Measurements from ENCODE around the gene CBX1.

CBX1 gene

DNA sequence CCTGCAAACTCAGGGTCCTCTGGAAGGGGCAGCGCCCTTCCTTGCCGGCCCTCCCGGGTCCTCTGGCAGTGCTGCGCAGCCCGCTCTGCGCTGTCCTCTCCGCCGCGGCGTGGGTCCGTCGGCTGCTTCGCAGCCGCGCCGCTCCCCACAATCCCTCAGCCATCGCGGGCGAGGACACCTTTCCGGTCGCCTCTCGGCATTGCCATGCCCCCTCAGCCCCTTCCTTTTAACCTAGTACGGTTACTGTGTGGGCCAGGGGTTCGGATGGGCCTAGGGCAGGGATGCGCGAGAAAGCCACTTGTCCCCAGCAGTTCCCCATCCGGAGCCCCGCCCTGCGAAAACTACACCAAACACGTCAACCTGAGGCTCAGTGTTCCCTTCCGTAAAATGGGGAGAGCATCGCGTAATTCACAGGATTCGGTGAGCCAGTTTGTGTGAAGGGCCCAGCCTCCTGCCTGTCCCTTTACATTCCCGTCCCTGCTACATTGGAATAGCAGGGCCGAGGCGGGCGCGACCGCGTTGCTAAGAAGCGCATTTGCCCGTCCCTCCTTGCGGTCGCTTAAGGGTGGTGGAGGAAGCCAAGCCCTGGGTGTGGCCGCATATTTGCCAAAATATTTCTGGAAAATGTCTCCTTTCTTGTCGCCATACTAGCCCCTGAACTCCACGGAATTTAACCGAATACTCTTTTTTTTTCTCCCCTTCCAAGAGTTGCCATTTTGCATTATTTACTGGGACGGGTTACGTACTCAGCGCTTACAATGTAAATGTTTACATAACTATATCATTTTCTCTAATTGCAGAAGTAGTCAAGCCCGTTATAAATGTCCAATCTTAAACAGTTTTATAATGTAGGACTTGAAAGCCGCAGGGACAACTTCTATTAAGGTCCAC lies 76.9 kb downstream of the CBX1 start:
- DNase-seq, result peak; percentile 59

DNA sequence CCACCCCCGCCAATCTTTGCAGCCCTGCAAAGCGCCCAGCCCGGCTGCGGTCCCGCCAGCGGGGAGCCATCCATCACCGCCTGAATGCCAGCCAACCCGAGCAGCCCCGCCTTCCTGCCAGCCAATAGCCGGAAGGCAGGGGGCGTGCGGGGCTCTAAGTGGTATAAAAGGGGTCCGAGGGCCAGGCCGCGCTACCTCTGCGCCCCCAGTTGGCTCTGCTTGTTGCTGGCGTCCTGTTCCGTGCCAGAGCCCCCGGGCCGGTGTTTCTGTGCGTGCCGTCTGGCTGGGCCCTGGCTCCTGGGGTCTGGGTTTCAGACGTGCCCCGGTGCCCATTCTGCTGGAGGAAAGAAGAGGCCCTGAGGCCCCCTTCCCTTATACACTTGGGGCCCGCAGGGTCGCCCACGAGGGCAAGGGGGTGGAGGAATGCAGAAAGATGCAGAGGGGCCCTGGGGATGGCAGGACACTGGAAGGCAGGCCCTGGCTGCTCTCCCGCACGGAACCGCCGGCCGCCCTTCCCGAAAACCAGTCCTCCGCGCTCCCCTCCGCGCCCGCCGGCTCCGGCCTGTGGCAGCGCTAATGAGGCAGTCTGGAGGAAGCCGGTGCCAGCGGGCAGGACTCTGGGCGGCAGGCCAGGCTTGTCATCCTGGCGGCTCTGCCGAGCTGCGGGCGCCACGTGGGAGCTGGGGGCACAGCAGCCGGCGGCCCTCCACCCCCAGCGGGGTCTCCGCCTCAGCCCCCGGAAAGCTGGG lies 77.7 kb downstream of the CBX1 start:
- DNase-seq, result peak; percentile 49

DNA sequence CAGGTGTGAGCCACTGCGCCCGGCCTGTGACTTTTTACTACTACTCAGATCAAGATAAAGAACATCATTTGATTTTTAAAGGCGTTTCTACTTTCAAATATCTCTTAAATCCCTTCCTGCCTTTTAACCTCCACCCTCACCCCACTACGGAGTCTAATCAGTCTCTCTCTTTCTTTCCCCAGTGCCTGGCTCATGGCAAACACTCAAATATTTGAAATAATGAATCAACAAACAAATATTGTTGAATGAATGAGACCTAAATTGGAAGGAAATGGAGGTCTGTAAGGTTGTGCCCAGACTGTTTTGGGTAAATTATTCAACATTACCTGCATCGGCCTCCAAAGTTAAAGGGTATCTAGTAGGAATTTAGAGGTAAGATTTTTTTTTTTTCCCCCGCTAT lies 78.4 kb downstream of the CBX1 start:
- no peak for DNase-seq

DNA sequence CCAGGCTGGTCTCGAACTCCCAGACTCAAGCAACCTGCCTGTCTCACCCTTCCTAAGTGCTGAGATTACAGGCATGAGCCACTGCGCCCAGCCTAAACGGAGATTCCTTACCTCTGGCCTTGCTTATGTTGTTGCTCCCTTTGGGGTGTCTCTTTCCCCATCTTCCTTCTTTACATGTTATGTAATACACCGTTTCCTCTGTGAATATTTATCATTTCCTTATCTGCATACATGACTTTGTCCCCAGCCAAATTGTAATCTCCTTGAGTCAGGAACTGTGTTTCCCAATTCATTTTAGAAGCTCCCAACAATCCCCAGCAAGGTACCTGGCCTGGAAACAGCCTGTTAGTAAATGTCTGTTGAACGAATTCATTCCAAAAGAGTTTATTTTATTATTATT lies 79.3 kb downstream of the CBX1 start:
- DNase-seq, result no peak

All from activated naive CD4-positive, alpha-beta T cell treated with Interleukin-2 at 50 U/mL for 16 hours (primary cell).